HFF-Myc (cell line): Measurements from ENCODE around the gene MYH14.

Source experiments
- DNase-seq: peaks from one replicate; pipeline ENCODE4 v3.0.0-alpha.2; 2011; ENCODE audit warnings: low read depth; ENCODE audit errors: extremely low read depth
- H3K4me3 ChIP-seq: replicated peaks from 2 replicates; pipeline ENCODE4 v1.5.1; 2011; ENCODE audit warnings: low read depth, mild to moderate bottlenecking, control low read depth, low read length
- TF ChIP-seq, protein P1 (sequence below): IDR thresholded peaks from 2 replicates; pipeline ENCODE4 v1.5.1; 2012; ENCODE audit warnings: mild to moderate bottlenecking, low read depth, low read length, control low read depth; ENCODE audit errors: missing control alignments

The MYH14 gene

DNA sequence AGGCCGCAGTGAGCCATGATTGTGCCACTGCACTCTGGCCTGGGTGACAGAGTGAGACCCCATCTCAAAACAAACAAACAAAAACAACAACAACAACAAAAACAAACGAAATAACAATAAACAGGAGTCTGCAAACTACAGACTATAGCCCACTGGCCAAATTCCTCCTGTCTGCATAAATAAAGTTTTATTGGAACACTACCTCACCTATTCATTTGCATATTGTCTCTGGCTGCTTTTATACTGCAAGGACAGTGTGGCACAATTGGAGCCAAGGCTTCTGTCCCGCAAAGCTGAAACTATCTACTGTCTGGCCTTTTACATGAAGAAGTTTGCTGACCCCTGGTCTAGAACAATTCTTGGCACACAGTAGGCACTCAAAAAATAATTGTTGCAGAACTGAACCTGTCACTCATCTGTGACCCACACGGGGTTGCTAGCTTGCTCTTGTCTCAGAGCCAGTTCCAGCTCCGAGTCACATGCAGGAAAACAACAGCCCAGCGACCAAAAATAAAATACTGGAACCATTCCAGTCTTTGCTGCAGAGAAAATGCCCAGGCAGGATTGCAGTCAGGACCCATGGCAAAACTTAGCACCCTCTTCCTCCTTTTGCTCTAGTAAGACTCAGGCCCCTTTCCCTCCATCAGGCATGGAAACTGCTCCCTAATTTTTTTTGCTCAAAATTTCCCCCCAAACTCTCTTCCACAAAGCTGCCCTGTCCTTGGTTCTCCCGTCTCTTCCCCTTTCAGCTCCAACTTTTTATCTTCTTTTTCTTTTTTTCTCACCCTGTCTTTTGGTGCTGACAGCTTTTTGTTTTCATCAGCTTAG lies 4.8 kb upstream of the MYH14 start:
- no peak overlapping the region for H3K4me3 ChIP-seq
- TF ChIP-seq, protein P1, sequence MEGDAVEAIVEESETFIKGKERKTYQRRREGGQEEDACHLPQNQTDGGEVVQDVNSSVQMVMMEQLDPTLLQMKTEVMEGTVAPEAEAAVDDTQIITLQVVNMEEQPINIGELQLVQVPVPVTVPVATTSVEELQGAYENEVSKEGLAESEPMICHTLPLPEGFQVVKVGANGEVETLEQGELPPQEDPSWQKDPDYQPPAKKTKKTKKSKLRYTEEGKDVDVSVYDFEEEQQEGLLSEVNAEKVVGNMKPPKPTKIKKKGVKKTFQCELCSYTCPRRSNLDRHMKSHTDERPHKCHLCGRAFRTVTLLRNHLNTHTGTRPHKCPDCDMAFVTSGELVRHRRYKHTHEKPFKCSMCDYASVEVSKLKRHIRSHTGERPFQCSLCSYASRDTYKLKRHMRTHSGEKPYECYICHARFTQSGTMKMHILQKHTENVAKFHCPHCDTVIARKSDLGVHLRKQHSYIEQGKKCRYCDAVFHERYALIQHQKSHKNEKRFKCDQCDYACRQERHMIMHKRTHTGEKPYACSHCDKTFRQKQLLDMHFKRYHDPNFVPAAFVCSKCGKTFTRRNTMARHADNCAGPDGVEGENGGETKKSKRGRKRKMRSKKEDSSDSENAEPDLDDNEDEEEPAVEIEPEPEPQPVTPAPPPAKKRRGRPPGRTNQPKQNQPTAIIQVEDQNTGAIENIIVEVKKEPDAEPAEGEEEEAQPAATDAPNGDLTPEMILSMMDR = no peak
- DNase-seq = no peak

DNA sequence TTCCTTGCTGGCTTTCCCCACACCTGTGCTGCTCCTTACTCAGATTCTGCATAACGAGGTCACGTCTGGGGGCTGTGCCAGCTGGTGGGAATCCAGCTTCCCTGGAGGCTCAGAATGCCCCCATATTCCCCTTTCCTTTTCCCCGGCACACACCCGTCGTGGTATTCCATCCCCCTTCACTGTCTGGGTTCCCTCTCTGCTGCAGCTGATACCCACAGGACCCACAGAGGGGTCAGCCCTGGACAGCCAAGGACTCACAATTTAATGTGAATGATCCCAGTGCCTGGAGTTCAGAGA lies 4.2 kb upstream of the MYH14 start:
- no peak for DNase-seq
- H3K4me3 ChIP-seq = no peak overlapping the region
- TF ChIP-seq, protein P1 = no peak

DNA sequence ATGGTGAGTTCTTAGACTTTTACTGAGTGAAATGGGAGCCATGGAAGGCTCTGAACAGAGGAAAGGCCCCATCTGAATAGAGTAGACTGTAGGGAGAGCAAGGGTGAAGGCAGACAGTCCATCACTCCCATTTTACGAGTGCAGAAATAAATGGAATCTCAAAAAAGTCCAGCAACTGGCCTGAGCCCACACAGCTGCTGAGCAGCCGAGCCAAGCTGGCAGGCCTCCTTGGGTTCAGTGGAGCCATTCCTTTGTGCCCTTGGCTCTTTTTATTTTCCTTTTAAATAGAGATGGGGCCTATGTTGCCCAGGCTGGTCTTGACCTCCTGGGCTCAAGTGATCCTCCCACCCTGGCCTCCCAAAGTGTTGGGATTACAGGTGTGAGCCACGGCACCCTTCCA lies 1.0 kb upstream of the MYH14 start:
- no peak for DNase-seq
- H3K4me3 ChIP-seq = no peak overlapping the region
- TF ChIP-seq, protein P1 = no peak

DNA sequence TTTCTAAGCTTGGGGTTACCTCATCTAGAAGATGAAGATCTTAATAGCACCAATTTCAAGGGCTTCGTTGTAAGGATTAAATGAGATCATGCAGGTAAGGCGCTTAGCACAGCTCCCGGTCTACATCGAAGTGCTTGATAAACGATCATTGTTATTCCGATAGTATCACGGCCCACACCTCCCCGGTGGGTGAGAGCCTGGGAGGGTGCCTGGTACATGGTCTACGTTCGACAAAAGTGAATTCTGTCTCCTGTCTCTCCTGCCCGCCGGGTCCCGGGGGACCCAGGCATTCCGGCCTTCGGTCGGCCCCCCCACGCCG lies 501 bp upstream of the MYH14 start:
- TF ChIP-seq, protein P1 = no peak
- no peak overlapping the region for H3K4me3 ChIP-seq
- no peak for DNase-seq

DNA sequence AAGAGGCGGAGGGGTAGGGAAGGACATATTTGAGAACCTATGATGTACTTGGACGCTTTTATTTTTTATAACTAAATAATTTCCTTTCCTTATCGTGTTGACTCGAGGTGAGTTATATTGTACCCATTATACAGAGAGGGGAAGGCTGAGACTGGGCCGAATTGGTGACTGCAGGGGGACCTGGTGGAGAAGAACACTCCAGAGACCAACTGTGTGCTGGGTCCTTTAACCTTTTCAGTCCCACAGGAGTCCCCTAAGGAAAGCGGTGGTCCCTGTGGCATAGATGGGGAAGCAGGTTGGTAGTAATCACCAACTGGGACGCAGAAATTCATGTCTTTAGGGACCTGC lies 633 bp downstream of the MYH14 start:
- no peak overlapping the region for H3K4me3 ChIP-seq
- TF ChIP-seq, protein P1 = no peak
- no peak for DNase-seq

DNA sequence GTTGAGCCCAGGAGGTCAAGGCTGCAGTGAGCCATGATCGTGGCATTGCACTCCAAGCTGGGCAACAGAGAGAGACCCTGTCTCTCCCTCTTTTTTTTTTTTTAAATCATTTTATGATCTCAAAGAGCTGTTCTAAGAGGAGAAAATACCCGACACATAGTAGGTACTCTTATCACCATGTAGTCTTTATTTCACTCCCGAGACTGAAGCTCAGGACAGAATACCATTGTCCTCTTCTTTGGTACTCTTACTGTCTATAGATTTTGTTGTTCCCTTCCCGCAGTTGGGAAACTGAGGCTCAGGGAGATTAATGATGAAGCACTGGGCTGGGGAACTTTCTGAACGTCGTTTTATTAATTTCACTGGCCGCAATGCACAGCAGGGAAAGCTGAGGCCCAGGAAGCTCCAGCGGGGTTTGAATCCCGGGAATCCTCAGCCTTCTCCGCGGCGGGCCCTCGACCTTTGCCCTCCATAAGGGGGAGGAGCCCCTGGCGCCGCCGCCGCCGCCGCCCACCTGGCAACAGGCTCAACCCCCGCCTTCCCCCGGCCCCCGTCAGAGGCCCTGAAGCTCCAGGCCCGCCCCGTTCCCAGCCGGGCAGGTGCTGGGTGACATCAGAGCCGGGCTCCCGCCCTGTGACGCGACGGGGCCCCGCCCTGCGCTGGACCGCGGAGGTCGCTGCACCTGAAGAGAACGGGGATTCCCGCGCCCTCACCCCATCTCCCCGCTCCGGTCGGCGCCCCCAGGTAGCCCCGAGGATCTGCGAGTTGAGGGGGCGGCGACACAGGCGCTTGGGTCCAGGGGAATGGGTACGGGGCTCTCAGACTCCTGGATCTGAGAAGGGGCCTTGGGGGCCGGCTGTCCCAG lies 1.6 kb downstream of the MYH14 start:
- no peak overlapping the region for H3K4me3 ChIP-seq
- DNase-seq = no peak

More for the DNA sequence above, 1.6 kb downstream of the MYH14 start:
- TF ChIP-seq, protein P1 = no peak
